Middle frontal gyrus (tissue), 1 donor: ENCODE results near the gene FOXL3.
"Not testable (repeated sequence)": the region's sequence is repeated elsewhere in the genome, so short reads cannot be mapped to it uniquely, and the experiment has no call there.

Source experiments
- DNase-seq: peaks from one replicate; pipeline ENCODE4 v3.0.0-alpha.2; 2015; ENCODE audit warnings: low spot score; ENCODE audit errors: extremely low spot score

FOXL3 gene

DNA sequence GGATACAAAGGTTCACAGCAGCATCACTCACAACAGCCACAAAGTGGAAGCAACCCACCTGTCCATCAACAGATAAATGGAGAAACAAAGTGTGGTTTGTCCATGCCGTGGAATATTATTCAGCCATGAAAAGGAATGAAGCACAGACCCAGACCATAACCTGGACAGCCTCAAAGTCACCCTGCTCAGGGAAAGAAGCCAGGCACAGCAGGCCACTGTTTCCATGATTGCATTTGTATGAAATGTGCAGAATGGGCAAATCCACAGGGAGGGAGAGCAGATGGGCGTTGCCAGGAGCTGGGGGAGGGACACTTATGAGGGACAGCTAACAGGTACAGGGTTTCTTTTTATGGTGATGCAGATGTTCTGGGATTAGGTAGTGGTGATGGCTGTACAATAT lies 30.3 kb downstream of the FOXL3 start:
- no peak for DNase-seq

DNA sequence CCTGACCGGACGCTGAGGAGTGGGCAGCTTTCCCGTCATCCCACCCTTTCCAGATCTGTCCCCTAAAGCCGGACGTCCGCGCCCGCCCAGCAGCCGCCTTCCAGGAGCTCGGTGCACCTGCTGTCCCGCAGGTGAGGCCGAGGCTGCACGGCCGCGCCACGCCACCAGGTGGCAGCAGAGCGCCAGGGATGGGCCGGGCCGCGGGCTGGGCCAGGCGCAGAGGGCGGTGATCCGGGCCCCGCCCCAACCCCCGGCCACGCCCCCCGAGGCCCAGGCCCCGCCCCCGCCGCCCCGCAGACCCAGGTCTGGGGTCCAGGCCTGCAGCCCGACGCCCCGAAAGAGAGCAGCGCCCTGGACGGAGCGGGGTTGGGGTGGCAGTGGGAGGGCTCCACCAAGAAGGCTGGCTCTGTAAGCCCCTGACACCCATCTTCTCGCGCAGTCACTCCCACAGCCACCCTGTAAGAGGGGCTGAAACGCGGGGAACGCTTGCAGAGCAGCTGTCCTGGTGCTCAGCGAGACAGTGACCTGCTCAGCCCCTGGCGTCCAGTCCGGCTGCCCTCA lies 32.2 kb downstream of the FOXL3 start:
- no peak for DNase-seq

DNA sequence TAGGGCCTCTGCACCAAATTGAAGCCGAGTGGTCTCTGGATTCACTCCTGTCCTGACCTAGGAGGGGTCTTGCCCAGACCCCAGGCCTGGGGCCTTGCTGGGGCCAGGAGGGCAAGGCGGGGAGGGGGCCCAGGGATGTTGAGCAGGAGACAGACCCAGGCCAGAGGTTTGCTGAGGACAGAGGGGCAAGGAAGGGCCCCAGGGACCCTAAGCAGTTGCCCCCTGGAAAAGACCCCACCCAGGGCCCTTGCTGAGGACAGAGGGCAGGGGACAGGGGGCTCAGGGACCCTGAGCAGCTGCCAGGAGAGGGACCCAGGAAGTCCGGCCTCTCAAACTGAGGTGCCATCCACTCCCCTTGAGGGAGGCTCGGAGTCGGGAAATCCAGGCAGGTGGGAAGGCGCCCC lies 32.7 kb downstream of the FOXL3 start:
- no peak for DNase-seq

DNA sequence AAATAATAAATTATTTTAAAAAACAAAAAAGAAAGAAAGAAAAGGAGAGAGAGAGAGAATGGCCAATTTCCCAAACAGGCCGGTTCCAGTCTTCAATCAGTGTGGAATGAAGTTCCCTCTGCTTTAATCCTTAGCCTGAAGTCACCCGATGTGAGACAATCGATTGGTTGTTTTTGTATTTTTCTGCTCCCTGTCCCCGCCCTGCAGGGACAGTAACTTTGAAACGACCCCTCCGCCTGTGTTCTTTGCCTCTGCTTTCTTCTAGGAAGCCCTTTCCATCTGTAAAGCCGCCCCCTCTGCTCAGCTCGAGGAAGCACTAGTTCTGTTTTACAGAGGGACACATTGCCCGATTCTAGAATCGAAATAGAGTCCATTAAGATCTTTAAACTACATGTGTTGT lies 33.4 kb downstream of the FOXL3 start:
- no peak for DNase-seq

DNA sequence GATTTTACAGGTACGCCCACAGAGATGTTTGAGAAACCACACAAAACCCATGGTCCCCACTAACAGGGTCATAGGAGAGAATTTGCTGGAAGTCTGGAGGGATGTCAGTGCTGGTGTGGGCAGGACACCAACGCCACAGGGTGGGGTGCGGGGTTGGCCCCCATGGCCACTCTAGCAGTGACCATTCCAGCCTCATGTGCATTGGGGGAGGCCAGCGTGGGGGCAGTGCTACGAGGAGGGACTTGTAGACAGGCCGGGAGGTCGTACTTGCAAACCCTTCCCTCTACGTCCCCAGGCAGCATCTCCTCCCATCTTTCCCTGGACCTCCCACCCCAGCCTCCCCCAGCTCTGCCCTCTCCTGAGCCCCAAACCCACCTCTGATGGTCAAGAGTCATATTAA lies 34.0 kb downstream of the FOXL3 start:
- no peak for DNase-seq

DNA sequence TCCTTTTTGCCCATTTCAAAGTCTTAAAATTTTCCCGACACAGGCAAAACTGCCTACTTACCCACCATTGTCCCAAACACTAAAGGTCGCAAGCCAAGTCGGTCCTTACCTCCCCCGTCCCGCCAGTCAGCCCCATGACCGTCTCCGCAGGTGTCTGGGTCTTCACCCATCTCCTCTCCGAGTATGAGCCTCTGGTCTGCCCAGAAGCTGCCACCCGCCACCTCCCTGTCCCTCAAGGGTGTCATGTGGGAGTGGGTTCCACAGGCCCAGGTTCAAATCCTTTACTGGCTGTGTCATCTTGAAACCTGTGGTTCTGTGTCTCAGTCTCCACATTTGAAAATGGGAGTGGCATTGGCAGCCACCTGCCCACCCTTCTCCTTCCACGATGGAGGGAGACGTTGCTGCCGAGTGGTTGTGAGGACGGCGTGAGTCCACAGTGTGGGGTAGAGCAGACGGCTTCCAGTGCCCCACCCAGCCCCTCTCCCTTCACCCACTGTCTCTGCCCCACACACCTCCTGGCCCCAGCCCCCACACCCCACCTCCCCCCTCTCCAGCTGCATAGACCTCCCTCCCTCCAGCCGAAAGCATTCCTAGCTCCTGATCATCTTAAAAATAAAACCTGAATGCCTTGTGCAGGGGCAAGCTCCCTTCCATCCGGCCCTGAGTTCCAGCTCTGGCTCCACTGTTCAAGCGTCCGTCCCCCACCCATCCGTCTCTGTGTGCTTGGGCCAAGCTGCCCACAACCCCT lies 35.3 kb downstream of the FOXL3 start:
- no peak for DNase-seq

DNA sequence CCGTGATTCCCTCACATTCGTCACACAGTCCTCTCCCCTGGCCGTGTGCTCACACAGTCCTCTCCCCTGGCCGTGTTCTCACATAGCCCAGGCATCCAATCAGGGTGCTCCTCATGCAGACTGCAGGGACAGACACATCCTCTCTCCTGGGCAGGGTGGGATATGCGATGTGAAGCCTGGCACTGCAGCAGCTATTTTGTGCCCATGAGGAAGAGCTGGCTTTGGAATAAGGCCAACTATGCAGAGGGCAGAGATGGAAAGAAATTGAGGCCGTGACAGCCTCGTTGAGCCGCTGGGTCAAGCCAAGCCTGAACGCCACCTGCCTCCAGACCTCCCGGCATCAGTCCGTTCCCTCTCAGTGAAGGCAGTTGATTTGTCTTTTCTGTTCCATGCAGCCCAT lies 35.8 kb downstream of the FOXL3 start:
- DNase-seq: no peak

DNA sequence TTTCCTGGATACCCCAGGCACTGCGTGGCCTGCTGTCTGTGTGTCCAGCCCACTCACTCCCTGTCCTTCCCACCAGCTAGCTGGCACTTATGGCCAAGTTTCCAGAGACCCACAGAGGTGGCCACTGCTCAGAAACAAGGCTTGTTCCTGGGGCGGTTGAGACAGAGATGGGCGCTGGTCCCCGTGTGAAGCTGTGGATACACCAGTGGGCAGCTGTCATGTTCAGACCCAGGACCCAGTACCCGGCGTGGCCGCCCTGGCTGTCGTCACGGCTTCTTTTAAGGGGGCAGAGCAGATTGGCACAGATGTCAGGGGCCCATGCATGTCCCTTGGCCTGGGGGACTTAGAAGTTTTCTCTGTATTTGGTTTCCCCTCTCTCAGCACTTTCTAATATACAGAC lies 36.3 kb downstream of the FOXL3 start:
- no peak for DNase-seq

DNA sequence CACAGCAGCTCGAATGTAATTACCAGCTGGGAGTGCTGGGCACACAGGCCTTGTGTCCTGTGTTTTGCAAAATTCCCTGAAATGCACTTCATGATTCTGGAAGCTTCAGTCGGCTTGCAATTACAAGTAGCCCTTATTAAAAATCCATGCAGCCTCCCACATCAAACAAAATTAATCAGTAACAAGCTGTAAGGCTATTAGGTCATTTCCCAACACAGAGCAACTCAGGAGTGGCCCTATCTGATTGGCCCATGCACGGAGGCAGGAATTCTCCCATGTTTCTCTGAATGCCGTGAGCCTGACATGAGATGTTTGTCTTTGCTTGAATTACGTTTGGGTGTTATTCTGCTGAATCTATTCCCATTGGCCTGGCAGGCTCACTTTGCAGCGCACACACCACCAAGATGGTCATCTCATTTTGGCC lies 36.9 kb downstream of the FOXL3 start:
- DNase-seq: no peak

DNA sequence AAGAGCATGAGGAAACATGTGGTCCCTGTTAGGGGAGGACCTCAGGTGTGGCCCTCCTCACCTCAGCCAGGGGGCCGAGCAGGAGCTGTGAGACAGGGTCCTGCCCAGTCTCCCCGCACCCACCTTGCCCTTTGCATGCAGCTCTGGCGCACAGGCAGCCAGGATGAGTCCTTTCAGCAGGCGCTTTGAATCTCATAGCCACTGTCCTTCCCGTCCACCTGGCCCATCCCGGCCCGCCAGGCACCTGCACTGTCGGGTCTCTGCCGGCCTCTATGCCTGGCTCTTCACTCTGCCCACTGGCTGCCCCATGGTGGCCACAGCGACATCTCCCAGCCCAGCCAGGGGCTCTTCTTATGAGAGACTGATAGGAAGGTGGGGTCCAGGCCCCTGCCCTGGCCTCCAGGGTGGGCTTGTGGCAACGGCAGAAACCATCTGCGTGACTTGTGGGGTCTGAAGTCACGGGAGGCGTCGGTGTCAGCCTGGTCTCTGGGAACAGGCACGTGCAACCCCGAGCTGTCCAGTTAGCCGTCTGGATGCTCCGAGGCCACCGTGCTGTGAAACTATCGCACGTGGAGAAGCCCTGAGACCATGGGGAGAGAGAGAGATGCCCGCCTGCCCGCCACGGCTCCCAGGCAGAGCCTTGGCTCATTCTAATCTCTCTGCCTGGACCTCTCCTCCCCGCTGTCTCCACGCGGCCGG lies 37.4 kb downstream of the FOXL3 start:
- DNase-seq: no peak

DNA sequence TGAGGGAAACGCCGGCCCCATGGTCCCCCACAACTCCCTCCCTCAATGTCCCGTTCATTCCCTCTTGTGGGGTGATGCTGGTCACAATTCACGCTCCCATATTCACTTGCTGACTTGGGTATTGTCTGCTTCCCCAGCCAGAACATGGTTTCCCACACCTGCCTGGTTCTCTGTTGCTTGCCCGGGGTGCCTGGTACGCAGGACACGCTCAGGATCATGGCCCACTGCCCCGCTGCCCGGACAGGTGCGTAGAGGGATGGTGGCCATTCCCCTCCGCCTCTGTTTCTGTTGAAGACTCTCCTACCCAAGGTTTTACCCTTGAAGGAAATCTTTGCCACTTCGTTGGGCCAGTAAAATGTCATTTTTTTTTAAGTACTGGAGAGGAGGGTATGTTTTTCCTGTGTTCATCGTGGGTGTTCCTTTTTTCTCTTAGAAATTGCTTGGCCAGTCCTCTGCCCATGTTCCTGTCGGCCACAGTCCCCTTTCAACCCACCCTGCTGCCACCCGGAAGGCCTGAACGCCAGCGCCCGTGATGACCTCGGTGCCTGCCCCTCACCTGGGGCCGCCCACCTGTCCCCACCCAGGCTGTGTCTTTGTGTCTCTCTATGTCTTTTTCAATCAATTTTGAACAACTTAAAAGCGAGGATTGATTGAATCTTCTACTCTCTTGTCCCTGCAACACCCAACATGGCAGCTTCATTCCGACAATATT lies 38.2 kb downstream of the FOXL3 start:
- DNase-seq: no peak

DNA sequence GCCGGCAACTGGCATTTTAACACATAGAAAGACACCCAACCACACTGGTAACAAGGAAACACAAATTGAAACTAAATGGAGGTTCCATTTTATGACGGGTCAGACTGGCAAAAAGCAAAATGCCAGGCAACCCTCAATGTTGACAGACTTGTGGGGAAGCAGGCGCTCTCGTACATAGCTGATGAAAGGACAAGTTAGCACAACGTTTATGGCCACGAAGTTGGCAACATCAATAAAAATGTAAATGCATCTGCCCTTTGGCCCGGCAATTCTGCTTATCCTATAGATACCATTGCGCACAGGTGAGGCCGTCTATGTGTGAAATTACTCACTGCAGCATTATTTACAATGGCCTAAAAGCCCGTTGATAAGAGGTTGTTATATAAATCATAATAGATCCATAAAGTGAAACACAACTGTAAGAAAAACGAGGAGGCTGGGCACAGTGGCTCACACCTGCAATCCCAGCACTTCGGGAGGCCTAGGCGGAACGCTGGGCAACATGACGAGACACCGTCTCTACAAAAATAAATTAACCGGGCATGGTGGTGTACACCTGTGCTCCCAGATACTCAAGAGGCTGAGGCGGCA lies 39.8 kb downstream of the FOXL3 start:
- no peak for DNase-seq

DNA sequence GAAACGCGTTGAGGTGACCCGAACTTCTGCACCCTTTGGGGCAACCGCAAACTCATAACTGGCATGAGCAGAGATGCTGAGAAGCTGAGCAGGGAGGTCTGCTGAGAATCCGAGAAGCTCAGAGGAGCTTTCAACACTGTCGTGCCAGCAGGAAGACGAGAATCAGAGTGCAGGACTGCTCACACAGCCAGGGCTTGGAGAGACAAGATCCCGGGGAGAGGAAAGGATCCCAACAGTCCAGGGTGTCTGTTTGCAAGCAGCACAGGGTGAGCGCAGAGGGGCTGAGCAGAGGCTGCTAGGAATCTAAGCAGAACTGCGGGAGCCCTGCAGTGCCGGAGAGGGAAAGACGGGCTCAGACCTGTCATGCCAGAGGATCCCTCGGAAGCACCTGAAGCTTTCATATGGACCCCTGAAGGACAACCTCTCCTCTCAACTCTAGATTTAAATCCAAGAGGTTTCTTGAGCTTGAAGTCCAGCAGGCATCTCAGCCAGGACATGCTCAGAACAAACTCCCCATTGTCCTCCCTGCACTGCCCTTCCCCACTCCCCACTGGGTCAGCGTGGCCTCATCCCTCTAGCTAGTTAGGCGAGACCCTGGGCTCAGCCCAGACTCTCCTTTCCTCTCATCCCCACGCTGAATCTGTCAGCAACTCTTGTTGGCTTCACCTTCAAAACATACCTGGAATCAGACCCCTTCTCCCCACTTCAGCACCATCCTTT lies 40.7 kb downstream of the FOXL3 start:
- no peak for DNase-seq

DNA sequence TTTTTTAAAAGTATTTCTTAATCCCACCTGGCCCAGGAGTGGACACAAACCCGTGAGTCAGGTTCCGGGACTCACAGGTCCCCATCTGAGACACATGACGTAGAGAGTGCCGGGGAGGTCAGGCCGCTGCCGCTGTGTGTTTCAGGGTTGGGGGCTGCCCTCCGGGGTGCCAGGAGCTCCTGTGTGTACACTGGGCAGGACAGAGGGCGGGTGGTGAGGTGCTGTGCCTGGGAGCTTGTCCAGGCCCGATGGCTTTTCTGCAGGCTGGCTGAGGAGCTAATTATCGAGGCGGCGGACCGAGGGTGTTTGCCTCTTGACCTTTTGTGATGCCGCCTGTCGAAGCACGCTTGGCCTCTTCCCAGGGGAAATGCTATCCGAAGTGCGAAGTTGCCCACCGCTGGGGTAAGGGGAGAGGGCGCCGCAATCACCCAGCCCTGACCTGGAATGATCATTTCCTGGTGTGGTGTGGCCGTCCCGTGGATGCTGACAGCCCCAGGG lies 42.1 kb downstream of the FOXL3 start:
- DNase-seq: no peak

DNA sequence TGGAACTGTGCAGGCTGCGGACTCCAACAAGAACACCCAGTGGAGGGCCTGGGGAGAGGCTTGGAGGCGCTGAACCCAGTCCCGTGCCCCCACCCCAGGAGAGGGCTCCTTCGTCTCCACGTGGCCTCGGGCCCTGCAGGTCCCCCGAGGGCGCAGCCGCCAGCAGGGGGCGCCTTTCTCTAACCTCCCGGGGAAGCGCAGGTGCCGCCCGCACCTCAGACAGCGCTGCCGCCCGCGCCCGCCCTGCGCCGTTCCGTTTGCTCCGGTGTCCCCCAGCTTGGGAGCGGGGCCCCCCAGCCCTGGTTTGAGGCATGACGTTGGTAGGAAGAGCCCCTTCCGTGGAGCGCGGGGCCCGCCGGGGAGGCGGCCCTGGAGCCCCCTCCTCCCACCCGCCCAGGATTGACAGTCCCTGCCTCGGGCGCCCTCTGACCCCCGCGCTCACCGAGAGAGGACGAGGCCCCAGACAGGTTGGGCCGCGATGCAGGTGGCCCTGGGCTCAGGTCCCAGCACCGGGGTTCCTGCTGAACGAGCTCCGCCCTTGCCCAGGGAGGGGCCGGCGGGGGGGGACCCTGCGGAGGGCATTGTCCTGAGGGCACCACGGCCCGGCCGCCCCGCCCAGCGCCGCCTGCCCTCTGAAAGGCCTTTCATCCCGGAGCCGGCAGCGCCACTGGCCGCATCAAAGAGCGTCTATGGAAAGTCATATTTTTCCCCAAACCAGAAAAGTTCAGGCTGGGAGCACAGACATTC lies 42.8 kb downstream of the FOXL3 start:
- no peak for DNase-seq

DNA sequence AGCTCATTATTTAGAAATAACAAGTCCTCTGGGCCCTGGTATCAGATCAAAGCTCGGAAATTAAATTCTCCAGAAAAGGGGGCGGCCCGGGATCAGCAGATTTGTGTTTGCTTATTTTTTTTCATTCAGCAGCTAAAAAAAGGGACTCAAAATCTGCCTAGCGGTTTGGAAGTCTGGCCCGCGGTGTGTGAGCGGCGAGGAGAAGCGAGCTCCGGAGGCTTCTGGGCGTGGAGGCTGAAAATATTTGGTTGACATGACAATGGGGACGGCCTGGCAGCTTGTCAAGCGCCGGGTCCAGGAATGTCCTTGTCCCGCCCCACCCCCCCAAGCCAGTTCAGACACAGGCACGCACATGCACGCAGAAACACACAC lies 43.4 kb downstream of the FOXL3 start:
- no peak for DNase-seq

DNA sequence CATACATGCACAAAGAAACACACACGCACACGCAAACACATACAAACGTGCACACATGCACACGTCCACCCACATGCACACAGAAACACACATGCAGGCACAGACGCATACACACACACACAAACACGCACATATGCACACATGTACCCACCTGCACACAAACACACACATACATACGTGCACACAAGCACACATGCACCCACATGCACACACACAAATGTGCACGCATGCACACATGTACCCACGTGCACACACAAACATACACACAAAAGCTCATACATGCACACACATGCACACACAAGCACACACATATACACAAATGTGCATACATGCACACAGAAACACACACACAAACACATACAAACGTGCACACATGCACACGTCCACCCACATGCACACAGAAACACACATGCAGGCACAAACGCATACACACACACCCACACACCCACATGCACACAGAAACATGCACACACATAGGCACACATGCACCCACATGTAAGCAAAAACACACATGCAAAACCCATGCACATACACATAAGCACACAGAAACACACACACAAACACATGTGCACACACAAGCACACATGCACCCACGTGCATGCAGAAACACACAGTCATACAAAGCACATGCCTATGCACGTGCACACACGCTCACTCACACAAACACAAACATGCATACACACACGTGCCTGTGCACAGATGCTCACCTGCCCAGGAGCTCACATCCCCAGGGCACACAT lies 44.8 kb downstream of the FOXL3 start:
- DNase-seq: no peak

DNA sequence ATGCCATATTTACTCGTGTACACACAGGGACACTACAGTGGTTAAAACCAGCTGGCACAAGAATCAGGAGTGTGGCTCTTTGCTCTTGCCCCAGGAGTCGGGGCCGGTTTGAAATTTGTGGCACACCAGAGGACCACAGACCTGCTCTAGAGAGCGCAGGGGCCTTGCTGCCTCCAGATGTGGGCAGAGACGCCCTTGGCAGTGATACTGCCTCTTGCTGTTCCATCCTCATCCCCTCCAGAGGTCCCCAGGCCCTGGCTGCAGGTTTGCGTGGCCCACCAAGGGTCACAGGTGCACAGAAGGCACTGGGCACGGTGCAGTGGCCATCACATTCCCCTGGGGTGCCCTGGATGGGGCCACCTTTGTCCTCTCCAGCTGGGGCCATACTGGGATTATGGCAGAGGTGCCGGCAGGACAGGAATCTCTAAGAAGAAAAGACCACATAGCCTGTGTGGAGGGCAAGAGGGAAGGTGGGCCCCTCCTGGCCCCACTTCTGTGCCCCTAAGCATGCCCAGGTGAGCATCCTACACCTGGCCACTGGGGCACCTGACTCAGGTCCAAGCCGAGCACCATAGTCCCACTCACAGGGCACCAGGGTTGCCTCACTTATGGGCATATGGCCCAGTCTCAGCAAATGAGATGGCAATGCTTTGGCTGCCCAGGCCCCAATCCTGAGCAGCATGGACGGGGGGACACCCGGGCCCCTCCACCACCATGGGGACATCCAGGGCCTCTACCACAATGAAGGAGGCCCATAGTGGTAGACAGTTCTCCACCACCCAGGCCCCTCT lies 45.6 kb downstream of the FOXL3 start:
- DNase-seq: no peak

DNA sequence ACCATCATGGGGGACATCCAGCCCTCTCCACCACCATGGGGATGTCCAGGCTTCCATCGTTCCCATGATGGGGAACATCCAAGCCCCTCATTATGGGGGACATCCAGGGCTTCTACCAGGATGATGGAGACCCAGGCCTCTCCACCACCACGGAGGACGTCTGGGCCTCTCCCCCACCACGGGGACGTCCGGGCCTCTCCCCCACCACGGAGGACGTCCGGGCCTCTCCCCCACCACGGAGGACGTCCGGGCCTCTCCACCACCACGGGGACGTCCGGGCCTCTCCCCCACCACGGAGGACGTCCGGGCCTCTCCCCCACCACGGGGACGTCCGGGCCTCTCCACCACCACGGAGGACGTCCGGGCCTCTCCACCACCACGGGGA lies 46.2 kb downstream of the FOXL3 start:
- not testable (repeated sequence) for DNase-seq
